ENCODE results near the gene PLXDC2. TPM values are rescaled to one million over a fixed set of nuclear protein-coding genes. Genes with fewer than 3 reads are reported as not detected.

The PLXDC2 gene
- total RNA-seq, 1 experiment from 2014 or later = not detected

- POLR2A ChIA-PET (ENCODE audit: unreplicated experiment) = no interaction called here
- TF ChIP-seq EZH2phosphoT487 (IDR thresholded peaks at IDR 0.05; ENCODE audit: borderline replicate concordance, low read length) (no peak), EZH2 (IDR thresholded peaks at IDR 0.05; ENCODE audit: low read length, unreplicated experiment) (no peak)
- TF ChIP-seq, protein P1, sequence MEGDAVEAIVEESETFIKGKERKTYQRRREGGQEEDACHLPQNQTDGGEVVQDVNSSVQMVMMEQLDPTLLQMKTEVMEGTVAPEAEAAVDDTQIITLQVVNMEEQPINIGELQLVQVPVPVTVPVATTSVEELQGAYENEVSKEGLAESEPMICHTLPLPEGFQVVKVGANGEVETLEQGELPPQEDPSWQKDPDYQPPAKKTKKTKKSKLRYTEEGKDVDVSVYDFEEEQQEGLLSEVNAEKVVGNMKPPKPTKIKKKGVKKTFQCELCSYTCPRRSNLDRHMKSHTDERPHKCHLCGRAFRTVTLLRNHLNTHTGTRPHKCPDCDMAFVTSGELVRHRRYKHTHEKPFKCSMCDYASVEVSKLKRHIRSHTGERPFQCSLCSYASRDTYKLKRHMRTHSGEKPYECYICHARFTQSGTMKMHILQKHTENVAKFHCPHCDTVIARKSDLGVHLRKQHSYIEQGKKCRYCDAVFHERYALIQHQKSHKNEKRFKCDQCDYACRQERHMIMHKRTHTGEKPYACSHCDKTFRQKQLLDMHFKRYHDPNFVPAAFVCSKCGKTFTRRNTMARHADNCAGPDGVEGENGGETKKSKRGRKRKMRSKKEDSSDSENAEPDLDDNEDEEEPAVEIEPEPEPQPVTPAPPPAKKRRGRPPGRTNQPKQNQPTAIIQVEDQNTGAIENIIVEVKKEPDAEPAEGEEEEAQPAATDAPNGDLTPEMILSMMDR (conservative IDR thresholded peaks at IDR 0.05; ENCODE audit: low read depth, low read length) = no peak
- Histone ChIP-seq H3K27ac (ENCODE audit: low read length) (no peak overlapping the region), H3K36me3 (ENCODE audit: low read depth, low read length) (no peaks in the 10 kb centered on the region), H3K9me3 (ENCODE audit: low read length) (no peaks in the 10 kb centered on the region), H3K9me2 (replicated peaks; ENCODE audit: low read length) (no peaks in the 10 kb centered on the region), H3K4me1 (ENCODE audit: insufficient read depth, low read length) (no peaks in the 10 kb centered on the region), H4K20me1 (ENCODE audit: low read length) (no peaks in the 10 kb centered on the region), H3F3A (ENCODE audit: low read length, unreplicated experiment) (no peaks in the 10 kb centered on the region), H3K79me2 (ENCODE audit: low read length) (no peaks in the 10 kb centered on the region), H3K9ac (ENCODE audit: low read length) (no peak overlapping the region), H3K4me2 (ENCODE audit: low read length) (no peak overlapping the region), H2AFZ (ENCODE audit: low read length) (no peak overlapping the region), H3K4me3 (ENCODE audit: low read length) (no peak overlapping the region), H3K27me3 (ENCODE audit: low read length) (no peaks in the 10 kb centered on the region)
- DNase-seq (no peak), ATAC-seq (no peak)
- intact Hi-C loops (cut with micrococcal nuclease) = no loop called here
- BruUV-seq (replicated peaks) = no TSS peak
- CTCF ChIA-PET = no interaction called here
Measured at GRCh38 chr10:19825700-19826099, 9.5 kb downstream of the PLXDC2 start.

DNA sequence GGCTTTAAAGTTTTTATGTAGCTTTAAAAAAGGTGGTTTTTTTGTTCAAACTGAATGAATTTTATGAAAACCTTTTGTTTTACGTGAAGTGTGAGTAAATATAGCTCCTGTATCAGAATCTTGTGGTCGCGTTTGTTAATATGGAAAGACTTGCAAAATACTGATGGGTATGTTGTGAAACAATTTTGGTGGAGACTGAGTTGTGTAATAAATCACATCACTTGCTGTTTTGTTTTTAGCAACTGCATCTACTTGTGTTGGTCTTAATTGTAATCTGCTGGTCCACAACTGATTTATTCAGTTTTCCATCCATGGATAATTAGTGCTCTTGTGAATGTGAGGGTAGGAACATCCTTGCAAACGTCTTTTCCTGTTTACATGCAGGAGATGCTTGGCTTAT, 10.5 kb downstream of the PLXDC2 start:
- H3F3A ChIP-seq (ENCODE audit: low read length, unreplicated experiment) = no peaks in the 10 kb centered on the region
- H4K20me1 ChIP-seq (ENCODE audit: low read length) = no peaks in the 10 kb centered on the region
- no peaks in the 10 kb centered on the region for H3K36me3 ChIP-seq (ENCODE audit: low read depth, low read length)
- ChIA-PET POLR2A (ENCODE audit: unreplicated experiment) (no interaction called here), CTCF (no interaction called here)
- H2AFZ ChIP-seq (ENCODE audit: low read length) = no peak overlapping the region
- no peak overlapping the region for H3K4me2 ChIP-seq (ENCODE audit: low read length)
- no peaks in the 10 kb centered on the region for H3K9me3 ChIP-seq (ENCODE audit: low read length)
- no peaks in the 10 kb centered on the region for H3K9me2 ChIP-seq (replicated peaks; ENCODE audit: low read length)
- no peak for TF ChIP-seq EZH2 (IDR thresholded peaks at IDR 0.05; ENCODE audit: low read length, unreplicated experiment)
- TF ChIP-seq, protein P1 (conservative IDR thresholded peaks at IDR 0.05; ENCODE audit: low read depth, low read length) = no peak
- no peak for TF ChIP-seq EZH2phosphoT487 (IDR thresholded peaks at IDR 0.05; ENCODE audit: borderline replicate concordance, low read length)
- no peaks in the 10 kb centered on the region for H3K4me1 ChIP-seq (ENCODE audit: insufficient read depth, low read length)
- H3K4me3 ChIP-seq (ENCODE audit: low read length) = no peak overlapping the region
- H3K27me3 ChIP-seq (ENCODE audit: low read length) = no peaks in the 10 kb centered on the region
- ATAC-seq (no peak), DNase-seq (no peak)
- H3K9ac ChIP-seq (ENCODE audit: low read length) = no peak overlapping the region
- intact Hi-C loops (cut with micrococcal nuclease) = no loop called here
- H3K79me2 ChIP-seq (ENCODE audit: low read length) = no peaks in the 10 kb centered on the region
- BruUV-seq (replicated peaks) = no TSS peak
- no peak overlapping the region for H3K27ac ChIP-seq (ENCODE audit: low read length)

GRCh38 chr10:19828278-19829049, 12.2 kb downstream of the PLXDC2 start:
- intact Hi-C loops (cut with micrococcal nuclease) = no loop called here
- Histone ChIP-seq H3K79me2 (ENCODE audit: low read length) (no peaks in the 10 kb centered on the region), H3K4me2 (ENCODE audit: low read length) (no peak overlapping the region), H3K4me3 (ENCODE audit: low read length) (no peak overlapping the region), H3F3A (ENCODE audit: low read length, unreplicated experiment) (no peaks in the 10 kb centered on the region), H2AFZ (ENCODE audit: low read length) (no peak overlapping the region), H3K36me3 (ENCODE audit: low read depth, low read length) (no peaks in the 10 kb centered on the region), H3K27ac (ENCODE audit: low read length) (no peak overlapping the region), H3K9me2 (replicated peaks; ENCODE audit: low read length) (no peaks in the 10 kb centered on the region), H3K9me3 (ENCODE audit: low read length) (no peaks in the 10 kb centered on the region), H4K20me1 (ENCODE audit: low read length) (no peaks in the 10 kb centered on the region), H3K9ac (ENCODE audit: low read length) (no peak overlapping the region), H3K27me3 (ENCODE audit: low read length) (no peaks in the 10 kb centered on the region), H3K4me1 (ENCODE audit: insufficient read depth, low read length) (no peaks in the 10 kb centered on the region)
- ATAC-seq (no peak), DNase-seq (no peak)
- no peak for TF ChIP-seq EZH2 (IDR thresholded peaks at IDR 0.05; ENCODE audit: low read length, unreplicated experiment)
- TF ChIP-seq, protein P1 (conservative IDR thresholded peaks at IDR 0.05; ENCODE audit: low read depth, low read length) = no peak
- no peak for TF ChIP-seq EZH2phosphoT487 (IDR thresholded peaks at IDR 0.05; ENCODE audit: borderline replicate concordance, low read length)
- CTCF ChIA-PET = no interaction called here
- POLR2A ChIA-PET (ENCODE audit: unreplicated experiment) = no interaction called here
- no TSS peak for BruUV-seq (replicated peaks)
